Hepatocyte (in vitro differentiated cells): ENCODE results near the gene CBX2. TPM values are rescaled to one million over a fixed set of nuclear protein-coding genes. Genes with fewer than 3 reads are reported as not detected.
A peak's percentile ranks its signal among the peaks of the same experiment; 100 is the strongest.

ENCODE experiments used
- DNase-seq: peaks from one replicate; pipeline ENCODE4 v3.0.0-alpha.2; 2016; ENCODE audit warnings: low spot score
- H2AFZ ChIP-seq: fragments of 200-600 bp; sonication (generic); 2 replicates; pipeline ENCODE4 v1.6.0; 2016; ENCODE audit warnings: antibody characterized with exemption, mild to moderate bottlenecking
- H3K27ac ChIP-seq: fragments of 200-600 bp; sonication (generic); 2 replicates; pipeline ENCODE4 v1.5.1; 2016; ENCODE audit warnings: mild to moderate bottlenecking
- H3K27me3 ChIP-seq: fragments of 200-600 bp; sonication (generic); 2 replicates; pipeline ENCODE4 v1.6.1; 2016
- H3K36me3 ChIP-seq: fragments of 200-600 bp; sonication (generic); replicated peaks from 2 replicates; pipeline ENCODE4 v1.5.1; 2016; ENCODE audit warnings: low read depth; ENCODE audit not compliant: insufficient read depth
- H3K4me1 ChIP-seq: fragments of 200-600 bp; sonication (generic); 2 replicates; pipeline ENCODE4 v1.5.1; 2016; ENCODE audit warnings: mild to moderate bottlenecking, moderate library complexity; ENCODE audit not compliant: insufficient read depth
- H3K4me2 ChIP-seq: fragments of 200-600 bp; sonication (generic); 2 replicates; pipeline ENCODE4 v1.6.0; 2016
- H3K4me3 ChIP-seq: fragments of 200-600 bp; sonication (generic); 2 replicates; pipeline ENCODE4 v1.5.1; 2016; ENCODE audit warnings: mild to moderate bottlenecking
- H3K79me2 ChIP-seq: fragments of 200-600 bp; sonication (generic); 2 replicates; pipeline ENCODE4 v1.6.0; 2017; ENCODE audit warnings: mild to moderate bottlenecking
- H3K9me2 ChIP-seq: fragments of 200-600 bp; sonication (generic); replicated peaks from 2 replicates; pipeline ENCODE4 v1.6.0; 2017; ENCODE audit warnings: mild to moderate bottlenecking; ENCODE audit not compliant: insufficient read depth
- H3K9me3 ChIP-seq: fragments of 200-600 bp; sonication (generic); 2 replicates; pipeline ENCODE4 v1.5.1; 2016; ENCODE audit warnings: low read depth, mild to moderate bottlenecking
- H4K20me1 ChIP-seq: fragments of 200-600 bp; sonication (generic); 2 replicates; pipeline ENCODE4 v1.6.0; 2016; ENCODE audit warnings: mild to moderate bottlenecking; ENCODE audit not compliant: insufficient read depth, poor library complexity, severe bottlenecking
- EZH2 ChIP-seq: fragments of 200-600 bp; sonication (generic); IDR thresholded peaks from 2 replicates; pipeline ENCODE4 v1.6.1; 2016; ENCODE audit warnings: antibody characterized with exemption, mild to moderate bottlenecking, borderline replicate concordance
- EZH2phosphoT487 ChIP-seq: fragments of 200-600 bp; sonication (generic); IDR thresholded peaks from one replicate; pipeline ENCODE4 v1.6.1; 2018; ENCODE audit warnings: antibody characterized with exemption, mild to moderate bottlenecking, low read depth, moderate library complexity; ENCODE audit not compliant: unreplicated experiment, severe bottlenecking
- whole genome bisulfite sequencing: methylation state at CpG from one replicate; pipeline ENCODE4 v1.1.6; 2016; ENCODE audit warnings: low lambda C conversion rate; ENCODE audit errors: missing lambda C conversion rate; 5-methylcytosine and 5-hydroxymethylcytosine counted together
- polyA plus RNA-seq: library from polyadenylated mRNA; unstranded; fragments of >200 nt; fragmentation: Nextera tagmentation; extraction: Ambion mirVana; gene quantifications from 2 replicates; pipeline ENCODE4 v1.2.1, GENCODE V29; 2016
- total RNA-seq: library from RNA; depleted of rRNA; stranded (reverse); fragments of >200 nt; gene quantifications from 2 replicates; pipeline ENCODE4 v1.2.3, GENCODE V29; 2014
- TF ChIP-seq, protein P1 (sequence below): fragments of 200-600 bp; sonication (generic); IDR thresholded peaks from 2 replicates; pipeline ENCODE4 v1.5.1; 2016; ENCODE audit warnings: antibody characterized with exemption, mild to moderate bottlenecking; ENCODE audit not compliant: poor library complexity

Gene CBX2
- total RNA-seq (11.8 and 16.3 TPM in 2 replicates), polyA plus RNA-seq (8.6 and 11.6 TPM in 2 replicates)

DNA sequence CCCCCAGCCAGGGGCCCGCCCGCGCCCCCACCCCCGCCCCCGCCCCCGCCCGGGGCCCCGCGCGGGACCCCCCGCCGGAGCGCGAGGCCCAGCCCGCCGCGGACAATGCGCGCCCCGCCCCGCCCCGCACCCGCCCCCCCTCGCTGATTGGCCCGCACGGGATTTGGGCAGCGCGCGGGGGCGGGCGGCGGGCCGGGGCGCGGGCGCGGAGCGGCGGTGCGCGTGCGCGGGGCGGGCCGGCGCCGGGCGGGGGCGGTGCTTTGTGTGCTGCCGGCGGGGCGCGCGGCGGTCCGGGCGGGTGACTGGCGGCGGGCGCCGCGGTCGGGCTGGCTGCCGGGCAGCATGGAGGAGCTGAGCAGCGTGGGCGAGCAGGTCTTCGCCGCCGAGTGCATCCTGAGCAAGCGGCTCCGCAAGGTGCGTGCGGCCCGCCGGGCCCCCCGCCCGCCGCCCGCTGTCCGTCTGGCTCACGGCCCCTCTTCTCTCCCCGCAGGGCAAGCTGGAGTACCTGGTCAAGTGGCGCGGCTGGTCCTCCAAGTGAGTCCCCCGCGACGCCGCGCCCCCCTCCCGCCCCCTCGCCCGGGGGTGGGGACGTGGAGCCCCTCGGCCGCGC is at the start of gene CBX2:
Gene CBX2 (plus strand): TSS at position 255 of the 610 bp plus-strand sequence. CDS start 88 bp downstream, at position 343.
- Histone ChIP-seq H3K4me1 (peaks cover 35% of the 10 kb centered on the region), H3K79me2 (peaks cover 25% of the 10 kb centered on the region), H3K4me2 (peak within 1 kb of the TSS; percentile 95), H3K9me3 (no peaks in the 10 kb centered on the region), H4K20me1 (peaks cover 16% of the 10 kb centered on the region), H2AFZ (peak within 1 kb of the TSS; percentile 81), H3K36me3 (no peaks in the 10 kb centered on the region), H3K4me3 (peak within 1 kb of the TSS; percentile 91), H3K9me2 (no peaks in the 10 kb centered on the region), H3K27ac (peak within 1 kb of the TSS; percentile 75), H3K27me3 (no peaks in the 10 kb centered on the region)
- TF ChIP-seq, protein P1, sequence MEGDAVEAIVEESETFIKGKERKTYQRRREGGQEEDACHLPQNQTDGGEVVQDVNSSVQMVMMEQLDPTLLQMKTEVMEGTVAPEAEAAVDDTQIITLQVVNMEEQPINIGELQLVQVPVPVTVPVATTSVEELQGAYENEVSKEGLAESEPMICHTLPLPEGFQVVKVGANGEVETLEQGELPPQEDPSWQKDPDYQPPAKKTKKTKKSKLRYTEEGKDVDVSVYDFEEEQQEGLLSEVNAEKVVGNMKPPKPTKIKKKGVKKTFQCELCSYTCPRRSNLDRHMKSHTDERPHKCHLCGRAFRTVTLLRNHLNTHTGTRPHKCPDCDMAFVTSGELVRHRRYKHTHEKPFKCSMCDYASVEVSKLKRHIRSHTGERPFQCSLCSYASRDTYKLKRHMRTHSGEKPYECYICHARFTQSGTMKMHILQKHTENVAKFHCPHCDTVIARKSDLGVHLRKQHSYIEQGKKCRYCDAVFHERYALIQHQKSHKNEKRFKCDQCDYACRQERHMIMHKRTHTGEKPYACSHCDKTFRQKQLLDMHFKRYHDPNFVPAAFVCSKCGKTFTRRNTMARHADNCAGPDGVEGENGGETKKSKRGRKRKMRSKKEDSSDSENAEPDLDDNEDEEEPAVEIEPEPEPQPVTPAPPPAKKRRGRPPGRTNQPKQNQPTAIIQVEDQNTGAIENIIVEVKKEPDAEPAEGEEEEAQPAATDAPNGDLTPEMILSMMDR, result no peak
- TF ChIP-seq EZH2phosphoT487 (no peak), EZH2 (no peak)
- DNase-seq, result peak; percentile 93
- 0% methylated on average over 5 of the region's 96 CpGs for WGBS

DNA sequence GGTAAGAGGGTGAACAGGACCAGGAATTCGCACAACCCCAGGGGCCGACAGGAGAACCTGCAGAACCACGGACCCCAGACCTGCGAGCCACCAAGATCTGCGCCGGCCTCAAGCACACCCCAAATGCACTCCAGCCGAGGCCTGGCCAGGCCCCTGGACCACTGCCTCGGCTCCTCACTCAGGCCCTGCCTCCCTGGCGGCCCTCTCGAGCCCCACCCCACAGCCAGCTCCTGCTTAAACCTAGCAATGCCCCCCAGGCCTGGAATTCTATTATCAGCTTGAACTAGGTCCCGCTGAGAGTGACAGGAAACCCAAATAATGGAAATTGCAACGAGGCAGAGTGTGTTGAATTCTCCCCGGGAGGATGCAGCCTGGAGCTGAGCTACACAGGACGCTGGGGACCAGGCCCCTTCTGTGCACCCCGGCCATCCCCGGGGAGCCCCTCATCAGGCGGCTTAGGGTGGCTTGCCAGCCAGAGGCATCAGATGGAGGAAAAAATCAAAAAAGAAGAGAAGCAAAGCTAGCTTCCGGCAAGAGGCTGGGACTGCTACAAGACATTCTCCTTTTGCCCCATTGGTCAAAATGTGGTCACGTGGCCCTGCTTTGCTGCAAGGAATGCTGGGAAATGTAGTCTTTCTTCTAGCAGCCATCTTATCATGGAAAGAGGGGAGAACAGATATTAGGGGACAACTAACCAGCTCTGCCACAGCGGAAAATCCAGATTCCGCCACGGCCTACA is 49.6 kb upstream of the CBX2 start:
- TF ChIP-seq EZH2phosphoT487 (no peak), EZH2 (no peak)
- TF ChIP-seq, protein P1, result no peak
- Histone ChIP-seq H3K9me2 (no peaks in the 10 kb centered on the region), H3K4me1 (peaks cover 9% of the 10 kb centered on the region), H3K4me2 (peak overlapping the region; percentile 72), H2AFZ (peak overlapping the region; percentile 79), H3K9me3 (no peaks in the 10 kb centered on the region), H3K27ac (peak overlapping the region; percentile 7), H3K36me3 (no peaks in the 10 kb centered on the region), H3K4me3 (no peak overlapping the region), H3K27me3 (no peaks in the 10 kb centered on the region), H3K79me2 (no peaks in the 10 kb centered on the region), H4K20me1 (no peaks in the 10 kb centered on the region)
- DNase-seq, result peak; percentile 92
- 63% methylated on average over 22 of the region's 22 CpGs for WGBS

DNA sequence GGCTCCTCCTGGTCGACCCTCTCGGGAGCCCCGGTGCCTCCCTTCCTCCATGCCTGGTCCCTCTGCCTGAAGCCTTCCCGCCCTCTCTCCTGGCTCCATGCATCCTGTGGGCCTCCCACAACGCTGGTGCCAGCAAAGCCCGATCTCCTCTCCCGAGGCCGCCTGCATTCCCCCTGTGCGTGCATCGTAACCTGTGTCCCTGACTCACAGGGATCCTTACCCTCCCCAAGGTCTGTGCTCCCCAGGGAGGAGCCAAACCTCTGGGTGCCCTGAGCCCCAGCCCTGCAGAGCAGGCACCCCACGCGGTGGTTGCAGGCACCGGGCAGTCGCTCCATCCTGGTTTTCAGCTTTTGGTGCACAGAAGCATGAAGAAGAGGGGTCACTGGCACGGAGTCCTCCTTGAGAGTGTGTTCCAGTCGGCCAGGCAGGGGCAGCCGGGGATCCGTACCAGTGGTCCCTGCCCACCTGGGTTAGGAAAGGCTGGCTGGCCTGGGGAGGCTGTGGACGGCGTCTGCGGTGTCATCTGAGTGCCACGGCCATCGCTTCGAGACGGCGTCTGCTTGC is 49.0 kb upstream of the CBX2 start:
- H3K4me2 ChIP-seq, result peak overlapping the region; percentile 72

More for the DNA sequence above, 49.0 kb upstream of the CBX2 start:
- H4K20me1 ChIP-seq, result no peaks in the 10 kb centered on the region
- no peaks in the 10 kb centered on the region for H3K9me2 ChIP-seq
- H3K4me1 ChIP-seq, result peaks cover 9% of the 10 kb centered on the region
- H2AFZ ChIP-seq, result peak overlapping the region; percentile 79
- H3K4me3 ChIP-seq, result no peak overlapping the region
- no peaks in the 10 kb centered on the region for H3K79me2 ChIP-seq
- DNase-seq, result no peak
- WGBS, result 86% methylated on average over 26 of the region's 26 CpGs
- TF ChIP-seq EZH2, result no peak
- no peak for TF ChIP-seq EZH2phosphoT487
- TF ChIP-seq, protein P1, result no peak
- no peak overlapping the region for H3K27ac ChIP-seq
- no peaks in the 10 kb centered on the region for H3K36me3 ChIP-seq
- H3K9me3 ChIP-seq, result no peaks in the 10 kb centered on the region
- H3K27me3 ChIP-seq, result no peaks in the 10 kb centered on the region
